Astrocyte (in vitro differentiated cells and primary cell): ENCODE results near the gene SLC44A1.

ENCODE experiments used
- CTCF ChIP-seq: IDR thresholded peaks from 2 replicates; pipeline ENCODE4 v1.5.1; 2011; ENCODE audit warnings: low read depth, mild to moderate bottlenecking, inconsistent platforms, low read length, moderate library complexity; ENCODE audit not compliant: insufficient read depth
- EZH2 ChIP-seq: IDR thresholded peaks from 2 replicates; pipeline ENCODE4 v1.6.1; 2012; ENCODE audit warnings: mild to moderate bottlenecking, low read length, inconsistent platforms; ENCODE audit not compliant: insufficient read depth

- no peak for TF ChIP-seq CTCF
- TF ChIP-seq EZH2: no peak
Observed at GRCh38 chr9:105299190-105299854, 54.9 kb downstream of the SLC44A1 start.
